Activated naive CD4-positive, alpha-beta T cell treated with anti-CD3 and anti-CD28 coated beads, Interleukin-2, amount 50 U/mL, for 16 hours (primary cell): Measurements from ENCODE around the gene DIP2C.
"Not testable (repeated sequence)": the region's sequence is repeated elsewhere in the genome, so short reads cannot be mapped to it uniquely, and the experiment has no call there.

ENCODE experiments used
- DNase-seq: peaks from one replicate; pipeline ENCODE4 v3.0.0-alpha.2; 2020

DIP2C gene

DNA sequence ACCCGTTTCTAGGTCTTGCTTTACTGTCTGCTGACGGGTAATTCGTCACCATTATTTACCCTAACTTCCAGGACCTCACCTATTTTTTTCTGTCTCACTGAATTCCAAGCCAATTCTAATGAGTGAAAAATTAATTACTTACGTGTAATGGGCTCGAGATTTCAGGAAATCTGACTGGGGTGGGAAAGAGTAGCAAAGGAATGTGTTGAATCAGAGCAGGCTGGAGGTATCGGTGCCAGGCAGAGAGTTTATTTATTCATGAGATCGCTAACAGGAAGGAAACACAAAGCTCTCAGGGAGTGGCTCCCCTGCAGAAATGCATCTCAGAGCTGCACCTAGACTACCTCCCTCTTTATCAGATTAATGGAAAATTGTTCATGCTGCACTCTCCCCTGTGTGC, 4.0 kb upstream of the DIP2C start:
- no peak for DNase-seq

DNA sequence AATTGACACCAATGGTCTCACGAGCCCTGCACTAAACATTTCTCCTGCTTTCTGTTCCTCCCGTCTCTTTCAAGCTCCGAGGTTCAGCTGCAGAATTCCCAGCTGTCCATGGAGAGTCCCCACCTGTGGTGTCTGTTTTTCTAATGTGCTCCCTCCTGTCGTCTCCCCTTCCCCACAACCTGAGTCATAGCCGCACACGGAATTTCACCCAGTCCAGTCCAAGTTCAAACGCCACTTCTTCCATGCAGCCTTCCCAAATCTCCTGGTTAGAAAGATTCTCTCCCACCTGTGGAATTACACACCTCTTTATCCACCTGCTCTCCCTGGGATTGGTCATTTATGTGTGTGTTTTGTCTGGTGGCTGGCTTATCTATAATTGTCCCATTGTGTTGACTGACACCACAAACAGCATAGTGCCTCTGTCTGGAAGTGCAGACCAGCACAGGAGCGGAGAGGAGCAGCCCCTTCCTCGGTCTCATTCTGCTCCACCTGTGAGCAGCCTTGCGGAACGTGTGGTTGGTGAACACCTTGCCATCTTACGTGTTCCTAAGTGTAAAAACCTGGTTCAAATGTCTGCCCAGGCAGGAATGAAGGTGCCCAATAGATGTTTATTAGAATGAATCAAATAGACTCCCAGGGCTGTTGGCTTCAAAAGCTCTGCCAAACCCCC, 3.3 kb upstream of the DIP2C start:
- no peak for DNase-seq

DNA sequence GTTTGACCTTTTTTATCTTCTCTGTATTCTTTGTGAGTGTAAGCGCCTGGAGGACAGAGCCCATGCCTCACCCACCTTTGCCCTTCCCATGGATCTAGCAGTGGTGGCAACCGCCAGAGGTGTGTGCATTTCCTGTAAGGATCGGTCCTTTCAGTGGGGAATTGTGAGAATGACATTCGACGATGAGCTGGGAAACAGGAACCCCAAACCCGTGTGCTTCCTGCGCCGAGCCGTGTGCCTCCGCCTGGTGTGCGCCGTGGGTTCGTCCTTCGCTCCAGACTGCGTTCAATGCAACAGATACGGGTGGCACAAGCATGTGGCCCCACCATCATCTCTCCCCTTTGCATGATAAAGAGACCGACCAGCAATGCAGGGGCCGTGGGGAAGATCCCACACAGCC, 1.7 kb upstream of the DIP2C start:
- DNase-seq = no peak

DNA sequence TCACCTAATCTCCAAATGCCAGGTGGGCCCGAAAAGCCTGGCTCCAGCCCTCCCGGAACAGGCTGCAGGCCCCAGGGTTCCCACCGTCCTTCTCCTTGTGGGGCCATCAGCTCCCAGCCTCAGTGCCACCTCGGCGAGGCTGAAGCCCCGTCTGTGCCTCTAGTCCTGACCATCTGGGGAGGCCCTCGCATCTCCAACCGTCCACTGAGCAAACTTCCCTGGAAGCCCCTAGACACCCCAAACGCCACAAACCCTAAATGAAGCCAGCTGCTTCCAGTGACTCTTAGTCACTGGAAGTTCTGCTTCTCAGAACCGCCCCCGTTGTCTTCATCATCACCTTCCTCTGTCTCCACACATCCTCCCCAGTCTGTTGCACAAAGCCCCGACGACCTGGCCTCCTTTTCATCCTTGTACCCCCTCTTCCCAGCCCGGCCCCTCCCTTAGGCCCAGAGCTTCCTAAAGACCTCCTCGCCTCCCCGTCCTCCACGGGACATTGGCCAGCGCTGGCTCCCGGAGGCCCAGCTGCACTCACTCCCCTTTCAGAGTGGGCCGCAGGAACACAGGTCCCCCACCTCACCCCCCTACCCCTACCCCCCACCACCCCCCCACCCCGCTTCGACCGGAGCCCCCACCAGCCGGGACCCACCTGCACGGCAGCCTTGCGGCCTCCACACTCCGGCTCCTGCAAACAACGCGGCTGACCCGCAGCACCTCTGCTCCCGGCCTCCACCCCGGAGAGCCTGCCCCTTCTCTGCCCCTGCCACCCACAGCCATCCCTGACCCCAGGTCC, 1.1 kb upstream of the DIP2C start:
- DNase-seq = no peak

- DNase-seq = no peak
Observed at GRCh38 chr10:689121-689451, 382 bp downstream of the DIP2C start.

DNA sequence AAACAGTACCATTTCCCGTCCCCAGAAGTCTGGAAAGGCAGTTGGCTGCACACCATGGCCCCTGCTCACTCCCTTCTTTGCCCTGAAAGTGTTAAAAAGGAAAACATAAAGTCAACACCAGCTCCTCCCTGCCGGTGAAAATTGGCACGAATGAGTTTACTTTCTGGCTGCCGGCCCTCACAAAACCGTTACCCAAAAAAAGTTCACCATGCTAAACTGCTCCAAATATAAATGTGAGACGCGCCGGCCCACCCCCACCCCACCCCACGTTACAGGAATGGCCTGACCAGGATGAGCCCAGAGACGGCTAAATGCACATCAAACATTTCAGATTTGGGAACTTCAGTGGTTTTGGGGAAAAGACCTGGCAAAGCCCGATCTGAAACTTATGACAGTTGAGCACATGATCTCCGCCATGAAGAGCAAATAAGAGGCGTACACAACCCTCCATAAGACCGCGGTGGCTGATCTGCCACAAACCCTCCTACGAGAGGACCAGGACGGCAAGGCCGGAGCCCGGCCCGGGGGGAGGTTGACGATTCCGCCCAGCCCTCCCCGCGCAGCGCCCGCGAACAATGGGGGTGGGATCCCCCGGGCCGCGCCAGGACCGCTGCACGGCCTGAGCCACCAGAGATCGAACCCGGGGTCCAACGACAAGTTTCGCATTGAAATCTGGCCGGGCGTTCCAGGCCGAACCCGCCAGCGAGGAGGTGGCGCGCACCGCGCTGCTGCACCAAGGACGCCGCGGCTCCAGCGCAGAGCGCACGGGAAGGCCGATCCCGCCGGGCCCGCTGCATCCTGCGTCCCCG, 952 bp downstream of the DIP2C start:
- no peak for DNase-seq

- DNase-seq = no peak
Observed at GRCh38 chr10:687583-688311, 1.7 kb downstream of the DIP2C start.

DNA sequence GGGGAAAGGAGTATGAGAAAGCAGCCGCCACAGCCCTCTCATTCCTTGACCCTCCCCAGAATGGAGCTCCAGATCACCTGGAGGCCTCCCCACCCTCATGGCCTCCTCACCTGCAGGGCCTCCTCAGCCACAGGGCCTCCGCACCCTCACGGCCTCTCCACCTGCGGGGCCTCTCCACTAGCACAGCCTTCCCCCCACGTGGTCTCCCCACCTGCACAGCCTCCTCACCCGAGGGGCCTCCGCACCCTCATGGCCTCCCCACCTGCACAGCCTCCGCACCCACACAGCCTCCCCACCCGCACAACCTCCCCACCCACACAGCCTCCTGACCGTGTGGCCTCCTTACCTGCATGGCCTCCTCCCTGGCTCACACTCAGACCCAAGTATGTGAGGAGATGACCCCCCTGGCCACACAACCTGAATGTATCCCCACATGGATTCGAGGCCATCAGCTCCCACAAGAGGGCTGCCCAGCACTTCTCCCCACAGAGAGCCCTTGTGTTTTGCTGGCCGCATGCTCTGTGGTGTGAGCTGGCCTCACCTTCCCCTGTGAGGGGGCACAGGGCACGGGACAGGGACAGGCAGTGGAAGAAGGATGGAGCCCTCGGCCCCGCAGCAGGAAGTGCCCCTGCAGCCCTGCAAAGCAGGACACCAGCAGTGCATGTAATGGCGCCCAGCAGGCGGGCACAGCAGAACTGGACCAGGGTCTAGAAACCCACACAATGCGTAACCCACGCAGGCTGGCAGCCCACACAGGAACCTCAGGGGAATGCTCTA, 3.1 kb downstream of the DIP2C start:
- no peak for DNase-seq

DNA sequence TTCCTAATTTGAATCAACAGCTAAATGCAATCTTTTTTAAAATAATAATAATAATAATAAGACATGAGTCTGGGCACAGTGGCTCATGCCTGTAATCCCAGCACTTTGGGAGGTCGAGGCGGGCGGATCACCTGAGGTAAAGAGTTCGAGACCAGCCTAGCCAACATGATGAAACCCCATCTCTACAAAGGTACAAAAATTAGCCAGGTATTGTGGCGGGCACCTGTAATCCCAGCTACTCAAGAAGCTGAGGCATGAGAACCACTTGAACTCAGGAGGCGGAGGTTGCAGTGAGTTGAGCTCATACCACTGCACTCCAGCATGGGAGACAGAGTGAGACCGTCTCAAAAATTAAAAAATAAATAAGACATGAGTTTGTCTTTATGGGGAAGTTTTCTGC, 3.9 kb downstream of the DIP2C start:
- no peak for DNase-seq

DNA sequence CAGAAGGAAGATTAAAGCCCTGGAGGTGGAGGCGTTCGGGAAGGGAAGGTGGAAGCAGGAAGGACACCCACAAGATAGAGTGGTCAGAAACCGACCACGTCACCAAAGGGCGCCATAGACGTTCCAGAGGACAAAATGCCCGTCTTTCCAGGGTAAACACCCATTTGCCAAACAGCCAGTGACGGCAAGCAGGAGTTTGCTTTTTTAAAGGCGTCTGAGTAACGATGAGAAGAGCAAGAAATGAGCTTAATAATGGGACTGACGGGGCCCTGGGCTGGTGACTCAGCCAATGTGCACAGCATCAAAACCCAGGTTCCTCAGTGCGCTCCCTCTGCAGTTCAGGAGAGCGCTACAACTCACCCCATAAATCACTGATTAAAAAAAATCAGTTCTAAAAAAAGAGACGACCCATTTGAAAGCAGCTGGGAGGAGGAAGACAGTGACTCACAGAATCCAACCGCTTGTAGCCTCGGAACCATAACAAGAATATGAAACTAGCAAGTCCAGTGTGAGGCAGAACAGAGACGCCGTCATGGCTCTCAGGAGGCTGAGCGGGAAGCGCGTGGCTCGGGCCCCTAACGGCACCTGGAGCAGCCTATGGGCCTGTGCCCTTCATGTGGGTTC, 5.9 kb downstream of the DIP2C start:
- no peak for DNase-seq

DNA sequence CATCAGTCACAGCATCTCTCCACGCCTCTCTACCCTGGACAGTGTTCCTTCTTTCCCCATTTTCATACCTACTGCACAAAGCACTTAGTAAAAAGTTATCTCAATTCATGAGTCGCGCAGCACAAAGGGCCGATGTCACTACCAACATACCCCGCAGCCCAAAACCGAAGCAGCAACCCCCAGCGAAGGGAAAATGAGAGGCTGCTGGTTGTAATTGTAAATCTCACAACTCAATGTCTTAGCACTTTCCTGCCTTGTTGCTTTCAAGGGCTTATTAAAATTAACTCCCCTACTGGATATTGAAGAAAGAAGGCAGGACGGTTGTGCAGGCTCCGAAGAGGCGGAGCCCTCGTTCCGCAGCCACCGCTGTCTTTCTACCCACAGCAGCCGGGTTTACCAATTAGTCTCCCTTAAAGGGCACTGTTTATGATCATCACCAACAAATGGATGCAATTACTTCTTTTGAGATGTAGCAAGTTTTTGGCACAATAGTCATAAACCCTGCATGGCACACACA, 6.5 kb downstream of the DIP2C start:
- no peak for DNase-seq

DNA sequence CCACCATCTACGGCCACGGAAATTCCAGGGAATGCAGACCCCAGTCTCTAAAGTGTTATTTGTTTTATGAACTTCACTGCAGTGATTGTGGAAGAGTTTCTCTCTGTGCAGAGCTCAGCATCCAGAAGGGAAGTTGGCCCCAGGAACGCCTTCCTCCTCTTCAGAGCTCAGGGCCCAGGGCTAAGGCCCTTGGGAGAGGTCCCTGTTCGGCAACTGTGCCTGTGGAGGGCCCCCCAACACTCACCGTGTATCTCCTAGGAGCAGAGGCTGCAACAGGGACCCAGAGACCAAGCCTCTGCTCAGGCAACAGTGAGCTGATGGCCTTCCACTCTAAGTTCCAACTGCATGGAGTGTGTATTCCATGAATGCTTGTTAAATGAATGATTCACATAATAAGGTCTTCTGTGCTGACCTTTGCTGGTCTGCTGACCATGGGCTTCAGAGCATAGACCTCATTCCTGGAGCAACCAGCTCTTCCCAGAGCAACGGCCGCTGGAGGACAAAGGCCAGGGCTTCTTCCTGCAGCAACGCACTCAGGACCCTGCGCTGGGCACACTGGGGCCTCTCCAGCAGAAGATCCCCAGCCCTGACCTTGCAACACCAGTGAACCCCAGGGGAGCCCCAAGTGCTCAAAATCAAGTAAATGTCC, 7.7 kb downstream of the DIP2C start:
- DNase-seq = no peak

DNA sequence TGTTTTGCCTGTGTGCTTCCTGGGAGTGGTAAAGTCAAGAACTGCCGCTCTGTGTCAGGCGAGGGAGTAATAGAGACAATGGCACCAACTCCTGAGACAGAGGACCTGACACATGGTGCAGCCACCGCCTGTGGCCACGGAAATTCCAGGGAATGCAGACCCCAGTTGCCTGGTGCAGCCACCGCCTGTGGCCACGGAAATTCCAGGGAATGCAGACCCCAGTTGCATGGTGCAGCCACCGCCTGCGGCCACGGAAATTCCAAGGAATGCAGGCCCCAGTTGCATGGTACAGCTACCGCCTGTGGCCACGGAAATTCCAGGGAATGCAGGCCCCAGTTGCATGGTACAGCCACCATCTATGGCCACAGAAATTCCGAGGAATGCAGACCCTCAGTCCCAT, 8.7 kb downstream of the DIP2C start:
- no peak for DNase-seq

DNA sequence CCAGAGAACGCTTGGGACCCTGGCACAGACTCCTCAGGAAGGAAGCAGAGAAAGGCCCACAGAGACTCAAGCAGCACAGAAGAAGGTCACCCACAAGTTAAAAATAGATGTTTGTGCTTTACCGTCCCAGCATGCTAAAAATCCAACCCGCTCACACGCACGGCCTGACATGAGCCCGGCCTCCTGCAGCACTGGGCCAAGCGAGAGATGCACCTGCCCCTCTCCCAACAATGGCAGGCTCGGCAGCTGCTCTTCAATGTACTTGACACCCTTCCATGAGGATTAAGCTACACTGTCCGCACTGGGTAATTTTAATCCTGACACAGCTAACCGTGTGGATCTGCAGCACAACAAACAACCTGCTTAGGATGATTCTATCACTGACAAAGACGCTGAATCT, 9.3 kb downstream of the DIP2C start:
- DNase-seq = no peak

GRCh38 chr10:679556-679955, 9.9 kb downstream of the DIP2C start:
- no peak for DNase-seq

GRCh38 chr10:678662-679005, 10.8 kb downstream of the DIP2C start:
- DNase-seq = not testable (repeated sequence)

- no peak for DNase-seq
Observed at GRCh38 chr10:677750-678661, 11.5 kb downstream of the DIP2C start.

- no peak for DNase-seq
Observed at GRCh38 chr10:677038-677437, 12.4 kb downstream of the DIP2C start.

GRCh38 chr10:676178-676577, 13.3 kb downstream of the DIP2C start:
- no peak for DNase-seq

DNA sequence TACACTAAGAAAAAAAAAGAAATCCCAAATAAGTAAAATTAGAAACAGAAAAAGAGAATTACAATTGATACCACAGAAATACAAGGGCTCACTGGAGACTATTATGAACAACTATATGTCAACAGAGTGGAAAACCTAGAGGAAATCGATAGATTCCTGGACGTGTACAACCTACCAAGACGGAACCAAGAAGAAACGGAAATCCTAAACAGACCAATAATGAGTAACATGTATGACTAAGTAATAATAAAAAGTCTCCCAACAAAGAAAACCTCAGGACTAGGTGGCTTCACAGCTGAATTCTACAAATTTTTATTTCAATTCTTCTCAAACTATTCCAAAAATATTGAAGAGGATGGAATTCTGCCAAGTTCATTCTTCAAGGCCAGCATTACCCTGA, 13.9 kb downstream of the DIP2C start:
- DNase-seq = no peak
